HUES6 (cell line): ENCODE results near the gene ADCK1.
"Not testable (repeated sequence)": the region's sequence is repeated elsewhere in the genome, so short reads cannot be mapped to it uniquely, and the experiment has no call there.

Experiments
- H3K27ac ChIP-seq: 2 replicates; pipeline ENCODE4 v1.7.0; 2013; ENCODE audit warnings: low read depth, mild to moderate bottlenecking, low read length, inconsistent platforms
- H3K27me3 ChIP-seq: 2 replicates; pipeline ENCODE4 v1.6.1; 2013; ENCODE audit warnings: low read length; ENCODE audit not compliant: control insufficient read depth, insufficient read depth
- H3K36me3 ChIP-seq: 2 replicates; pipeline ENCODE4 v1.6.1; 2013; ENCODE audit warnings: low read length; ENCODE audit not compliant: control insufficient read depth, insufficient read depth
- H3K4me1 ChIP-seq: 2 replicates; pipeline ENCODE4 v1.6.1; 2013; ENCODE audit warnings: low read length; ENCODE audit not compliant: control insufficient read depth, insufficient read depth
- H3K4me3 ChIP-seq: 2 replicates; pipeline ENCODE4 v1.5.1; 2013; ENCODE audit warnings: low read depth, low read length
- H3K9ac ChIP-seq: one replicate; pipeline ENCODE4 v1.6.1; 2013; ENCODE audit warnings: mild to moderate bottlenecking, low read length
- H3K9me3 ChIP-seq: 2 replicates; pipeline ENCODE4 v1.6.1; 2013; ENCODE audit warnings: low read depth, low read length; ENCODE audit not compliant: control insufficient read depth, insufficient read depth

ADCK1 gene

GRCh38 chr14:77883131-77883846, 83.4 kb downstream of the ADCK1 start:
- peaks cover 8% of the 10 kb centered on the region; the same call in 1 of the 2 replicates for H3K4me1 ChIP-seq
- no peak overlapping the region for H3K27ac ChIP-seq
- H3K9ac ChIP-seq: no peak overlapping the region
- no peaks in the 10 kb centered on the region for H3K36me3 ChIP-seq
- no peaks in the 10 kb centered on the region for H3K27me3 ChIP-seq
- no peak overlapping the region for H3K4me3 ChIP-seq
- no peaks in the 10 kb centered on the region for H3K9me3 ChIP-seq

- Histone ChIP-seq H3K9me3 (peaks cover 4% of the 10 kb centered on the region; the same call in 1 of the 2 replicates), H3K36me3 (no peaks in the 10 kb centered on the region), H3K27me3 (no peaks in the 10 kb centered on the region), H3K27ac (no peak overlapping the region), H3K9ac (no peak overlapping the region), H3K4me3 (no peak overlapping the region), H3K4me1 (peaks cover 8% of the 10 kb centered on the region; the same call in 1 of the 2 replicates)
Measured at GRCh38 chr14:77883847-77884238, 83.9 kb downstream of the ADCK1 start.

- peaks cover 8% of the 10 kb centered on the region; the same call in 1 of the 2 replicates for H3K9me3 ChIP-seq
- no peaks in the 10 kb centered on the region for H3K27me3 ChIP-seq
- H3K4me3 ChIP-seq: no peak overlapping the region
- no peaks in the 10 kb centered on the region for H3K36me3 ChIP-seq
- H3K4me1 ChIP-seq: peaks cover 8% of the 10 kb centered on the region; the same call in 1 of the 2 replicates
- no peak overlapping the region for H3K27ac ChIP-seq
- H3K9ac ChIP-seq: no peak overlapping the region
Measured at GRCh38 chr14:77885367-77885766, 85.5 kb downstream of the ADCK1 start.

- Histone ChIP-seq H3K9ac (no peak overlapping the region), H3K27me3 (no peaks in the 10 kb centered on the region), H3K4me1 (peaks cover 8% of the 10 kb centered on the region; the same call in 1 of the 2 replicates), H3K4me3 (no peak overlapping the region), H3K27ac (no peak overlapping the region), H3K9me3 (peaks cover 8% of the 10 kb centered on the region; the same call in 1 of the 2 replicates), H3K36me3 (no peaks in the 10 kb centered on the region)
Measured at GRCh38 chr14:77886010-77886409, 86.1 kb downstream of the ADCK1 start.

- H3K4me3 ChIP-seq, H3K9me3 ChIP-seq, H3K9ac ChIP-seq, H3K36me3 ChIP-seq, H3K27ac ChIP-seq, H3K27me3 ChIP-seq, H3K4me1 ChIP-seq: not testable (repeated sequence)
Measured at GRCh38 chr14:77888903-77889302, 89.0 kb downstream of the ADCK1 start.

GRCh38 chr14:77889971-77890442, 90.1 kb downstream of the ADCK1 start:
- no peak overlapping the region for H3K27ac ChIP-seq
- H3K9me3 ChIP-seq: peaks cover 8% of the 10 kb centered on the region; the same call in 1 of the 2 replicates

GRCh38 chr14:77890873-77891272, 91.0 kb downstream of the ADCK1 start:
- Histone ChIP-seq H3K9me3 (peaks cover 8% of the 10 kb centered on the region; the same call in 1 of the 2 replicates), H3K4me1 (no peaks in the 10 kb centered on the region), H3K27me3 (no peaks in the 10 kb centered on the region), H3K36me3 (no peaks in the 10 kb centered on the region), H3K9ac (no peak overlapping the region), H3K27ac (no peak overlapping the region), H3K4me3 (no peak overlapping the region)

More at GRCh38 chr14:77889971-77890442, 90.1 kb downstream of the ADCK1 start:
- Histone ChIP-seq H3K9ac (no peak overlapping the region), H3K4me3 (no peak overlapping the region), H3K27me3 (no peaks in the 10 kb centered on the region), H3K4me1 (no peaks in the 10 kb centered on the region), H3K36me3 (no peaks in the 10 kb centered on the region)

GRCh38 chr14:77892381-77892871, 92.5 kb downstream of the ADCK1 start:
- H3K27me3 ChIP-seq: no peaks in the 10 kb centered on the region
- no peak overlapping the region for H3K9ac ChIP-seq
- no peaks in the 10 kb centered on the region for H3K4me1 ChIP-seq
- no peak overlapping the region for H3K27ac ChIP-seq
- no peaks in the 10 kb centered on the region for H3K36me3 ChIP-seq
- peaks cover 8% of the 10 kb centered on the region; the same call in 1 of the 2 replicates for H3K9me3 ChIP-seq
- H3K4me3 ChIP-seq: no peak overlapping the region

GRCh38 chr14:77892890-77893484, 93.1 kb downstream of the ADCK1 start:
- Histone ChIP-seq H3K9ac (no peak overlapping the region), H3K4me1 (no peaks in the 10 kb centered on the region), H3K27ac (no peak overlapping the region), H3K27me3 (no peaks in the 10 kb centered on the region), H3K36me3 (no peaks in the 10 kb centered on the region), H3K4me3 (no peak overlapping the region), H3K9me3 (peaks cover 8% of the 10 kb centered on the region; the same call in 1 of the 2 replicates)

GRCh38 chr14:77897374-77897773, 97.5 kb downstream of the ADCK1 start:
- Histone ChIP-seq H3K27me3 (no peaks in the 10 kb centered on the region), H3K36me3 (no peaks in the 10 kb centered on the region; the same call in 1 of the 2 replicates), H3K9me3 (no peaks in the 10 kb centered on the region), H3K27ac (no peak overlapping the region), H3K4me3 (no peak overlapping the region), H3K9ac (no peak overlapping the region), H3K4me1 (no peaks in the 10 kb centered on the region)

- Histone ChIP-seq H3K9me3 (no peaks in the 10 kb centered on the region), H3K9ac (no peak overlapping the region), H3K36me3 (no peaks in the 10 kb centered on the region; the same call in 1 of the 2 replicates), H3K27ac (no peak overlapping the region), H3K27me3 (no peaks in the 10 kb centered on the region), H3K4me1 (no peaks in the 10 kb centered on the region), H3K4me3 (no peak overlapping the region)
Measured at GRCh38 chr14:77902811-77903210, 102.9 kb downstream of the ADCK1 start.
